WTC11 (cell line): ENCODE data around the gene APMAP. TPM values are rescaled to one million over a fixed set of nuclear protein-coding genes. Genes with fewer than 3 reads are reported as not detected.

Source experiments
- ATAC-seq: fragments of 200-7000 bp; cut with Tn5 transposase; 2 replicates; pipeline ENCODE4 v1.10.0; 2021; ENCODE audit warnings: mild to moderate bottlenecking, moderate library complexity
- CTCF ChIA-PET: fragments of 300-600 bp; sonication (Branson Sonifier 250); formaldehyde crosslinking; loops from one replicate; lab custom pipeline; 2021; ENCODE audit warnings: antibody characterized with exemption; lab: Charles Lee
- POLR2A ChIA-PET: fragments of 350-600 bp; sonication (Branson Sonifier 250); formaldehyde crosslinking; loops from one replicate; lab custom pipeline; 2021; ENCODE audit warnings: antibody characterized with exemption; lab: Charles Lee
- DNase-seq: peaks from one replicate; pipeline ENCODE4 v3.0.0; 2021; ENCODE audit warnings: low spot score
- H3K27ac Mint-ChIP-seq: 2 replicates; pipeline ENCODE4 v1.8.0; 2021; ENCODE audit warnings: mixed read lengths
- H3K27me3 Mint-ChIP-seq: 2 replicates; pipeline ENCODE4 v1.8.0; 2021; ENCODE audit warnings: low read depth, mild to moderate bottlenecking, moderate library complexity, mixed read lengths
- H3K36me3 Mint-ChIP-seq: 2 replicates; pipeline ENCODE4 v1.8.0; 2021; ENCODE audit warnings: mixed read lengths
- H3K4me1 Mint-ChIP-seq: 2 replicates; pipeline ENCODE4 v1.8.0; 2022; ENCODE audit warnings: mixed read lengths
- H3K4me3 Mint-ChIP-seq: 2 replicates; pipeline ENCODE4 v1.8.0; 2021; ENCODE audit warnings: mild to moderate bottlenecking, moderate library complexity, mixed read lengths
- H3K9me3 Mint-ChIP-seq: 2 replicates; pipeline ENCODE4 v1.8.0; 2021; ENCODE audit warnings: mixed read lengths
- CREM ChIP-seq: sonication (generic); formaldehyde crosslinking; IDR thresholded peaks from 2 replicates; pipeline ENCODE4 v1.8.1; 2022; ENCODE audit warnings: mild to moderate bottlenecking, missing genetic modification reagents, moderate library complexity
- ELF4 ChIP-seq: sonication (generic); formaldehyde crosslinking; IDR thresholded peaks from 2 replicates; pipeline ENCODE4 v1.8.1; 2022; ENCODE audit warnings: low read depth, mild to moderate bottlenecking, moderate library complexity, missing genetic modification reagents
- ETV6 ChIP-seq: sonication (generic); formaldehyde crosslinking; IDR thresholded peaks from 2 replicates; pipeline ENCODE4 v1.8.1; 2022; ENCODE audit warnings: mild to moderate bottlenecking, missing genetic modification reagents
- FOXK1 ChIP-seq: sonication (generic); formaldehyde crosslinking; IDR thresholded peaks from 2 replicates; pipeline ENCODE4 v1.8.0; 2022; ENCODE audit warnings: mild to moderate bottlenecking, moderate library complexity, missing genetic modification reagents
- FOXP1 ChIP-seq: sonication (generic); formaldehyde crosslinking; IDR thresholded peaks from 2 replicates; pipeline ENCODE4 v1.8.0; 2022; ENCODE audit warnings: missing genetic modification reagents, mild to moderate bottlenecking, moderate library complexity, borderline replicate concordance
- GABPB1 ChIP-seq: sonication (generic); formaldehyde crosslinking; IDR thresholded peaks from 2 replicates; pipeline ENCODE4 v1.8.1; 2023; ENCODE audit warnings: mild to moderate bottlenecking, missing genetic modification reagents
- GTF2I ChIP-seq: fragments of 250-450 bp; sonication (Bioruptor Pico); conservative IDR thresholded peaks from 2 replicates; pipeline ENCODE4 v1.4.0; 2021; ENCODE audit warnings: mild to moderate bottlenecking
- JUN ChIP-seq: sonication (generic); formaldehyde crosslinking; IDR thresholded peaks from 2 replicates; pipeline ENCODE4 v1.8.0; 2023; ENCODE audit warnings: mild to moderate bottlenecking, missing genetic modification reagents
- MAX ChIP-seq: sonication (generic); formaldehyde crosslinking; IDR thresholded peaks from 2 replicates; pipeline ENCODE4 v1.8.0; 2022; ENCODE audit warnings: mild to moderate bottlenecking, missing genetic modification reagents
- MYBL2 ChIP-seq: sonication (generic); formaldehyde crosslinking; IDR thresholded peaks from 2 replicates; pipeline ENCODE4 v1.8.1; 2023; ENCODE audit warnings: mild to moderate bottlenecking, moderate library complexity, missing genetic modification reagents
- NFE2L1 ChIP-seq: sonication (generic); formaldehyde crosslinking; IDR thresholded peaks from 2 replicates; pipeline ENCODE4 v1.8.1; 2023; ENCODE audit warnings: missing genetic modification reagents
- RELA ChIP-seq: sonication (generic); formaldehyde crosslinking; IDR thresholded peaks from 2 replicates; pipeline ENCODE4 v1.8.1; 2022; ENCODE audit warnings: missing genetic modification reagents, mild to moderate bottlenecking, borderline replicate concordance
- SMAD3 ChIP-seq: sonication (generic); formaldehyde crosslinking; IDR thresholded peaks from 2 replicates; pipeline ENCODE4 v1.8.0; 2022; ENCODE audit warnings: missing genetic modification reagents, mild to moderate bottlenecking, borderline replicate concordance
- SOX15 ChIP-seq: fragments of 250-450 bp; sonication (Bioruptor Pico); IDR thresholded peaks from 2 replicates; pipeline ENCODE4 v1.9.0; 2021; ENCODE audit warnings: mild to moderate bottlenecking
- TCF7 ChIP-seq: sonication (generic); formaldehyde crosslinking; IDR thresholded peaks from 2 replicates; pipeline ENCODE4 v1.8.0; 2022; ENCODE audit warnings: mild to moderate bottlenecking, low read depth, missing genetic modification reagents, moderate library complexity
- TEAD1 ChIP-seq: sonication (generic); formaldehyde crosslinking; IDR thresholded peaks from 2 replicates; pipeline ENCODE4 v1.8.0; 2022; ENCODE audit warnings: mild to moderate bottlenecking, missing genetic modification reagents
- TP53 ChIP-seq: sonication (generic); formaldehyde crosslinking; IDR thresholded peaks from 2 replicates; pipeline ENCODE4 v1.8.1; 2023; ENCODE audit warnings: mild to moderate bottlenecking, missing genetic modification reagents
- ZMAT4 ChIP-seq: fragments of 250-450 bp; sonication (Bioruptor Pico); IDR thresholded peaks from 2 replicates; pipeline ENCODE4 v1.9.0; 2021; ENCODE audit warnings: mild to moderate bottlenecking
- ZNF219 ChIP-seq: sonication (generic); formaldehyde crosslinking; IDR thresholded peaks from 2 replicates; pipeline ENCODE4 v1.8.0; 2023; ENCODE audit warnings: missing genetic modification reagents, mild to moderate bottlenecking, borderline replicate concordance
- ZNF232 ChIP-seq: sonication (generic); formaldehyde crosslinking; IDR thresholded peaks from 2 replicates; pipeline ENCODE4 v1.8.0; 2022; ENCODE audit warnings: mild to moderate bottlenecking, missing genetic modification reagents
- ZNF396 ChIP-seq: fragments of 250-450 bp; sonication (Bioruptor Pico); IDR thresholded peaks from 2 replicates; pipeline ENCODE4 v1.8.0; 2021; ENCODE audit warnings: mild to moderate bottlenecking, moderate library complexity, borderline replicate concordance
- ZNF416 ChIP-seq: fragments of 250-450 bp; sonication (Bioruptor Pico); IDR thresholded peaks from 2 replicates; pipeline ENCODE4 v1.9.0; 2021; ENCODE audit warnings: mild to moderate bottlenecking, inconsistent platforms
- ZNF423 ChIP-seq: fragments of 250-450 bp; sonication (Bioruptor Pico); IDR thresholded peaks from 2 replicates; pipeline ENCODE4 v2.1.2; 2022; ENCODE audit warnings: mild to moderate bottlenecking, moderate library complexity
- ZNF532 ChIP-seq: fragments of 250-450 bp; sonication (Bioruptor Pico); IDR thresholded peaks from 2 replicates; pipeline ENCODE4 v1.9.0; 2021; ENCODE audit warnings: mild to moderate bottlenecking, borderline replicate concordance
- ZNF671 ChIP-seq: fragments of 250-450 bp; sonication (Bioruptor Pico); IDR thresholded peaks from 2 replicates; pipeline ENCODE4 v1.8.0; 2021; ENCODE audit warnings: mild to moderate bottlenecking
- total RNA-seq: library from RNA; stranded (reverse); gene quantifications from 3 replicates; pipeline ENCODE4 v1.2.3, GENCODE V29; 2021
- TF ChIP-seq, protein P1 (sequence below): fragments of 200-600 bp; IDR thresholded peaks from 2 replicates; pipeline ENCODE4 v1.8.0; 2022; ENCODE audit warnings: antibody characterized with exemption
- TF ChIP-seq, protein P2 (sequence below): sonication (generic); formaldehyde crosslinking; IDR thresholded peaks from 2 replicates; pipeline ENCODE4 v1.8.1; 2022; ENCODE audit warnings: low read depth, missing genetic modification reagents, borderline replicate concordance
- TF ChIP-seq, protein P3 (sequence below): sonication (generic); formaldehyde crosslinking; IDR thresholded peaks from 2 replicates; pipeline ENCODE4 v1.8.1; 2023; ENCODE audit warnings: mild to moderate bottlenecking, missing genetic modification reagents

APMAP gene
- total RNA-seq, 1 experiment from 2014 or later: 55.3 TPM

GRCh38 chr20:25030649-25031207, 38.2 kb upstream of the APMAP start:
- Mint-ChIP-seq H3K27me3 (peaks cover 10% of the 10 kb centered on the region; the same call in 1 of the 2 replicates), H3K36me3 (no peaks in the 10 kb centered on the region; the same call in 1 of the 2 replicates), H3K4me3 (no peak overlapping the region), H3K27ac (no peak overlapping the region), H3K9me3 (no peaks in the 10 kb centered on the region), H3K4me1 (peaks cover 6% of the 10 kb centered on the region)
- POLR2A ChIA-PET: no interaction called here
- CTCF ChIA-PET: no interaction called here
- DNase-seq (no peak), ATAC-seq (no peak)
- no peak for TF ChIP-seq ETV6 (CRISPR knock-in tag)
- no peak for TF ChIP-seq GABPB1 (CRISPR knock-in tag)
- no peak for TF ChIP-seq RELA (CRISPR knock-in tag)
- no peak for TF ChIP-seq JUN
- no peak for TF ChIP-seq TEAD1 (CRISPR knock-in tag)
- TF ChIP-seq ELF4: no peak
- no peak for TF ChIP-seq NFE2L1 (CRISPR knock-in tag)
- TF ChIP-seq, protein P1, sequence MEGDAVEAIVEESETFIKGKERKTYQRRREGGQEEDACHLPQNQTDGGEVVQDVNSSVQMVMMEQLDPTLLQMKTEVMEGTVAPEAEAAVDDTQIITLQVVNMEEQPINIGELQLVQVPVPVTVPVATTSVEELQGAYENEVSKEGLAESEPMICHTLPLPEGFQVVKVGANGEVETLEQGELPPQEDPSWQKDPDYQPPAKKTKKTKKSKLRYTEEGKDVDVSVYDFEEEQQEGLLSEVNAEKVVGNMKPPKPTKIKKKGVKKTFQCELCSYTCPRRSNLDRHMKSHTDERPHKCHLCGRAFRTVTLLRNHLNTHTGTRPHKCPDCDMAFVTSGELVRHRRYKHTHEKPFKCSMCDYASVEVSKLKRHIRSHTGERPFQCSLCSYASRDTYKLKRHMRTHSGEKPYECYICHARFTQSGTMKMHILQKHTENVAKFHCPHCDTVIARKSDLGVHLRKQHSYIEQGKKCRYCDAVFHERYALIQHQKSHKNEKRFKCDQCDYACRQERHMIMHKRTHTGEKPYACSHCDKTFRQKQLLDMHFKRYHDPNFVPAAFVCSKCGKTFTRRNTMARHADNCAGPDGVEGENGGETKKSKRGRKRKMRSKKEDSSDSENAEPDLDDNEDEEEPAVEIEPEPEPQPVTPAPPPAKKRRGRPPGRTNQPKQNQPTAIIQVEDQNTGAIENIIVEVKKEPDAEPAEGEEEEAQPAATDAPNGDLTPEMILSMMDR: no peak
- TF ChIP-seq ZNF671 (CRISPR knock-in tag): no peak
- TF ChIP-seq ZNF396: no peak
- no peak for TF ChIP-seq ZNF232 (CRISPR knock-in tag)
- no peak for TF ChIP-seq ZNF219 (CRISPR knock-in tag)
- no peak for TF ChIP-seq ZNF416
- TF ChIP-seq FOXP1 (CRISPR knock-in tag): no peak
- no peak for TF ChIP-seq ZMAT4 (CRISPR knock-in tag)
- no peak for TF ChIP-seq SMAD3 (CRISPR knock-in tag)
- no peak for TF ChIP-seq MYBL2 (CRISPR knock-in tag)

GRCh38 chr20:25030007-25030648, 37.6 kb upstream of the APMAP start:
- CTCF ChIA-PET: no interaction called here
- DNase-seq: no peak
- Mint-ChIP-seq H3K4me3 (no peak overlapping the region), H3K27me3 (peaks cover 10% of the 10 kb centered on the region; the same call in 1 of the 2 replicates), H3K27ac (no peak overlapping the region), H3K4me1 (peaks cover 6% of the 10 kb centered on the region), H3K9me3 (no peaks in the 10 kb centered on the region), H3K36me3 (no peaks in the 10 kb centered on the region; the same call in 1 of the 2 replicates)
- POLR2A ChIA-PET: no interaction called here
- ATAC-seq: no peak
- TF ChIP-seq, protein P2, sequence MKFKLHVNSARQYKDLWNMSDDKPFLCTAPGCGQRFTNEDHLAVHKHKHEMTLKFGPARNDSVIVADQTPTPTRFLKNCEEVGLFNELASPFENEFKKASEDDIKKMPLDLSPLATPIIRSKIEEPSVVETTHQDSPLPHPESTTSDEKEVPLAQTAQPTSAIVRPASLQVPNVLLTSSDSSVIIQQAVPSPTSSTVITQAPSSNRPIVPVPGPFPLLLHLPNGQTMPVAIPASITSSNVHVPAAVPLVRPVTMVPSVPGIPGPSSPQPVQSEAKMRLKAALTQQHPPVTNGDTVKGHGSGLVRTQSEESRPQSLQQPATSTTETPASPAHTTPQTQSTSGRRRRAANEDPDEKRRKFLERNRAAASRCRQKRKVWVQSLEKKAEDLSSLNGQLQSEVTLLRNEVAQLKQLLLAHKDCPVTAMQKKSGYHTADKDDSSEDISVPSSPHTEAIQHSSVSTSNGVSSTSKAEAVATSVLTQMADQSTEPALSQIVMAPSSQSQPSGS (CRISPR knock-in tag): no peak
- no peak for TF ChIP-seq MAX (CRISPR knock-in tag)
- TF ChIP-seq ZNF219 (CRISPR knock-in tag): no peak
- TF ChIP-seq, protein P3, sequence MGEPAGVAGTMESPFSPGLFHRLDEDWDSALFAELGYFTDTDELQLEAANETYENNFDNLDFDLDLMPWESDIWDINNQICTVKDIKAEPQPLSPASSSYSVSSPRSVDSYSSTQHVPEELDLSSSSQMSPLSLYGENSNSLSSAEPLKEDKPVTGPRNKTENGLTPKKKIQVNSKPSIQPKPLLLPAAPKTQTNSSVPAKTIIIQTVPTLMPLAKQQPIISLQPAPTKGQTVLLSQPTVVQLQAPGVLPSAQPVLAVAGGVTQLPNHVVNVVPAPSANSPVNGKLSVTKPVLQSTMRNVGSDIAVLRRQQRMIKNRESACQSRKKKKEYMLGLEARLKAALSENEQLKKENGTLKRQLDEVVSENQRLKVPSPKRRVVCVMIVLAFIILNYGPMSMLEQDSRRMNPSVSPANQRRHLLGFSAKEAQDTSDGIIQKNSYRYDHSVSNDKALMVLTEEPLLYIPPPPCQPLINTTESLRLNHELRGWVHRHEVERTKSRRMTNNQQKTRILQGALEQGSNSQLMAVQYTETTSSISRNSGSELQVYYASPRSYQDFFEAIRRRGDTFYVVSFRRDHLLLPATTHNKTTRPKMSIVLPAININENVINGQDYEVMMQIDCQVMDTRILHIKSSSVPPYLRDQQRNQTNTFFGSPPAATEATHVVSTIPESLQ (CRISPR knock-in tag): no peak
- TF ChIP-seq TP53 (CRISPR knock-in tag): no peak
- no peak for TF ChIP-seq ZNF532 (CRISPR knock-in tag)
- no peak for TF ChIP-seq ZNF423
- TF ChIP-seq TCF7 (CRISPR knock-in tag): no peak
- no peak for TF ChIP-seq SOX15 (CRISPR knock-in tag)
- no peak for TF ChIP-seq CREM (CRISPR knock-in tag)
- no peak for TF ChIP-seq MYBL2 (CRISPR knock-in tag)
- TF ChIP-seq GTF2I (CRISPR knock-in tag): no peak
- TF ChIP-seq FOXK1 (CRISPR knock-in tag): no peak
